GM21447 (cell line): Measurements from ENCODE around the gene RPL10A.
"Not testable (repeated sequence)": the region's sequence is repeated elsewhere in the genome, so short reads cannot be mapped to it uniquely, and the experiment has no call there.

Experiments used
- ATAC-seq: cut with Tn5 transposase; IDR thresholded peaks from one replicate; pipeline ENCODE4 v1.9.1; 2021; ENCODE audit not compliant: unreplicated experiment

Gene RPL10A

DNA sequence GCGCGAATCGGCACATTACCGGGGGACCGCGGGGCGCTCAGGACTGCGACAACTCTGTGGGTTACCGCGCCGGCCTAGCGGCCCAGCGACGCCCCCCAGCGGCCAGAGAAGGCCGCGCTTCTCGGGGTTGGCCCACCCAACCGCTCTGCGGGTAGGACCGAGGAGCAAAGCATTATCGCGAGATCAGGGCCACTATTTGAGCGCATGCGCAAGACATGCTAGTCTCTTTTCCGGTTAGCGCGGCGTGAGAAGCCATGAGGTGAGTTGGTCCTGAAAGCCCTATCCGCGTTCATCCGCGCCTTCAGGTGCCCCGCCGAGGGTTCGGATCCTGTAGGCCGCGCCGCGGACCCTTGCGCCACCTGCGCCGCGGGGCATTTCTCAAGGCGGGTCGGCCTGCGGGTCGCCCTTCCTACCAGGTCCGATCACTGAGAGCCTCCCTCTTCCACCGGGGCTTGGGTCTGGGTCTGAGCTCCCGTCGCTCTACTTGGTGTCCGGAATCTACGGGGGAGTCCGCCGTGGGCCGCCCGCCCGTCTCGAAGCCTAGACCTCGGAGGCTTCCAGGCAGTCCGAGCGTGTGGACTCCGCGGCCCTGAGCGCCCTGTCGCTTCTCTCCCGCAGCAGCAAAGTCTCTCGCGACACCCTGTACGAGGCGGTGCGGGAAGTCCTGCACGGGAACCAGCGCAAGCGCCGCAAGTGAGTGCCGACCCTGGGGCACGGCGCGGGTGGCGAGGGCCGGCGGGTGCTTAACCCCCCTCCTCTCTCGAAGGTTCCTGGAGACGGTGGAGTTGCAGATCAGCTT, at the start of gene RPL10A:
RPL10A (plus strand) TSS at position 221 of the 799 bp plus-strand sequence; CDS start at position 255, 34 bp downstream.
- peak; percentile 59 for ATAC-seq

DNA sequence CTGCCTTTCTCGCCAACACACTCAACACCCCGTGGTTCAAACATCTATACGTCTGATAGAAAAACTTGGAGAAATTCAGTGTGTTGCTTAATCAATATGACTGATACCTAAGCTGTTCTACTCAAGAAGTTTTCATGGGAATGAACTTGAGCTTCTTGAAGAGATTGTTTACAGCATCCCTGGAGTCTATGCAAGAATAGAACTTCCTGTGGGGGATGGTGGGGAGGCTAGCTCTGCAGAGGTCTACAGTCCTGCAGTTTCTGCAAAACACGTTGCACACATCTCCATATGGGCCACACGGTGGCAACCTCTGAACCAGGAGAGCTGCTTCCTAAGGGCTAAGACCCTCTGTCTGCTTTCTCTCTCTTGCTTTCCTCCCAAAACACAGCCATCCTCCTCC, 48.8 kb upstream of the RPL10A start:
- no peak for ATAC-seq

DNA sequence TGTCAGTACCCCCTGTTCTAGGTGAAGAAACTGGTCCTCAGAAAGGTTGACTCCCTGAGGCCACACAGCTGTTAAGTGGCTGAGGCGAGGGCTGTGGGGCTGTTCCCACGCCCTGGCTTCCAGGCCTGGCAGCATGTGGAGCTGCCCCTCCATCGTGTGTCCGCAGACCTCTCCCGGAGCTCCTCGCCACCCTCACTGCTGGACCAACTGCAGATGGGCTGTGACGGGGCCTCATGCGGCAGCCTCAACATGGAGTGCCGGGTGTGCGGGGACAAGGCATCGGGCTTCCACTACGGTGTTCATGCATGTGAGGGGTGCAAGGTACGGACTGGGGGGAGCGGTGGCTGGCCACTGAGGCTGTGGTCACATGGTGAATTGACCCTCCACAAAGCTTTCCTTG, 48.2 kb upstream of the RPL10A start:
- no peak for ATAC-seq

DNA sequence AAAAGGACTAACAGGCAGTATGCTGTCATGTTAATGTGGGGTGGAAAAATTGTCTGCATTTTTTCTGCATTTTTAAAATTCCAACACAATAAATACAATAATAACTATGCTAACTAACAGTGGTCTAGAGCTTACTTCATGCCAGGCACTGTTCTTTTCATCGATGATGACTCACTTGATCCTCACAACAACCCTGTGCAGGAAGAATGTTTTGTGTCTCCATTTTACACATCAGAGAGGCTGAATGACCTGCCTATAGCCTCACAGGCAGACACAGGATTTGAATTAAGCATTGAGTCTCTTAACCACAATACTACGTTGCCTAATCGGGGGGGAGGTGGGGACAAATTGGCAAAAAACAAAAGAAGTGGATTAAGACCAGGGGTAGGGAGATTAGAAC, 42.9 kb upstream of the RPL10A start:
- ATAC-seq = no peak

DNA sequence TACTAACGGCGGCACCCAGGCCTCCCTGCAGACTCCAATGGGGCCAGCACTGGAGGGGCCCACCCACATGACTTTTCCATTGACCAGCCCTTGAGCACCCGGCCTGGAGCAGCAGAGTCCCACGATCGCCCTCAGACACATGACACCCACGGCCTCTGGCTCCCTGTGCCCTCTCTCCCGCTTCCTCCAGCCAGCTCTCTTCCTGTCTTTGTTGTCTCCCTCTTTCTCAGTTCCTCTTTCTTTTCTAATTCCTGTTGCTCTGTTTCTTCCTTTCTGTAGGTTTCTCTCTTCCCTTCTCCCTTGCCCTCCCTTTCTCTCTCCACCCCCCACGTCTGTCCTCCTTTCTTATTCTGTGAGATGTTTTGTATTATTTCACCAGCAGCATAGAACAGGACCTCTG, 42.1 kb upstream of the RPL10A start:
- no peak for ATAC-seq

DNA sequence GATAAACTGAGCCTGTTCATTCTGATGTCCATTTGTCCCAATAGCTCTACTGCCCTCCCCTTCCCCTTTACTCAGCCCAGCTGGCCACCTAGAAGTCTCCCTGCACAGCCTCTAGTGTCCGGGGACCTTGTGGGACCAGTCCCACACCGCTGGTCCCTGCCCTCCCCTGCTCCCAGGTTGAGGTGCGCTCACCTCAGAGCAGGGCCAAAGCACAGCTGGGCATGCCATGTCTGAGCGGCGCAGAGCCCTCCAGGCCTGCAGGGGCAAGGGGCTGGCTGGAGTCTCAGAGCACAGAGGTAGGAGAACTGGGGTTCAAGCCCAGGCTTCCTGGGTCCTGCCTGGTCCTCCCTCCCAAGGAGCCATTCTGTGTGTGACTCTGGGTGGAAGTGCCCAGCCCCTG, 40.8 kb upstream of the RPL10A start:
- no peak for ATAC-seq

DNA sequence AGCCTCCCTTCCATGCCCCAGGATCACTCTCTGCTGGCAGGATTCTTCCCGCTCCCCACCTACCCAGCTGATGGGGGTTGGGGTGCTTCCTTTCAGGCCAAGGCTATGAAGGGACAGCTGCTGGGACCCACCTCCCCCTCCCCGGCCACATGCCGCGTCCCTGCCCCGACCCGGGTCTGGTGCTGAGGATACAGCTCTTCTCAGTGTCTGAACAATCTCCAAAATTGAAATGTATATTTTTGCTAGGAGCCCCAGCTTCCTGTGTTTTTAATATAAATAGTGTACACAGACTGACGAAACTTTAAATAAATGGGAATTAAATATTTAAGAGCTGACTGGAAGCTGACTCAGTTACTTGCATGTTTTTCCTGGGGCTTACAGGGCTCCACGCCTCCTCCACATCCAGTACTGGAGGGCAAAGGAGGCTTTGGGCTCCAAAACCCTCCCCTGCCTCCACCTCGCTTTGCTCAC, 40.3 kb upstream of the RPL10A start:
- ATAC-seq = no peak

DNA sequence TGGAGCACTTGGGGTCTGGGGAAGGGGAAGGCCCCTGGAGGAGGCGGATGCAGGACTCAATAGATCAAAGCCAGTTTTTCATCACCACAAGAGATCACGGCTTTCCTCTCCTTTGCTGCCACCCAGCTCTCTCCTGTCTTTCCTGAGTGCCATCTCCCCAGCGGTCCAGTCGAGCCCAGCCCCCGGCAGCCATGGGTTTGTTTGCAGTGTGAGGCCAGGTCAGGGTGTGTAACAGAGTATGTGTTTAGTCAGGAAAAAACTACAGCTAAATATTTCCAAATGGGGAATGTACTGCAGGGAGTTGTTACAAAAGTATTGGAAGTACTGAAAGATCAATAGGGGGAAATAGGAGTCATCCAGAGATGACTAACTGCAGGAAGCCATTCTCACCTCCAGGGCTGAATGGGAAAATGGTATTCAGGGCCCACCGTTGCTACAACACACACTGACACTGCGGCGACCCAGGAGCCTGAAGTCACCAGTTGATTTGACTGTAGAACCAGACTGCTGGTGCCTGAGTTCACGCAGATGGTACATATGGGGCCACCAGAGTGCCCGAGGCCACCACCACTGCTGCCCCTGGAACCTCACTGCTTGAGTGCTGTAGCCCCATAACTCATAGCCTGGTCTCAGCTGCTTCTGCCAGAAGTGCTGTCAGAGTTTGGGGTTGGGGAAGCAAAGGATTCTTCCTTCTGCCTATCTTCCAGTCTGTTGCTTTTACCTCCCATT, 39.6 kb upstream of the RPL10A start:
- no peak for ATAC-seq

DNA sequence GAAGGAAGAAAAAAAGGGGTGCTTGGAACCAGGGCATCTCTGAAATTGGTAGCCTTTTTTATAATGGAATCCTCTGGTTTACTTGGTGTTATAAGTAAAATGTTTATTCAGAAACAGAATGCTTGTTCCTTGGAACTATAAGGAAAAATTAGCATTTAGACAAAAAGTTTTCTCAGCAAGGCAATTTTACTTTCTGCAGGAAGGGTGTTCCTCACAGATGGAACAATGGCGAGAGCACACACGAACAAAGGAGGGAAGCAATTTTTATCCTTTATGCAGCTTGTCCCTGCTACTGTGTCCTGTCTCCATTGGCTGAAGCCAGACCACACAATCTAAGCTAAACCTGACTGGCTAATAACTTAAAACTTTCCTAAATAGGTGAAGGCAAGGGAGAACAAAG, 38.7 kb upstream of the RPL10A start:
- no peak for ATAC-seq

DNA sequence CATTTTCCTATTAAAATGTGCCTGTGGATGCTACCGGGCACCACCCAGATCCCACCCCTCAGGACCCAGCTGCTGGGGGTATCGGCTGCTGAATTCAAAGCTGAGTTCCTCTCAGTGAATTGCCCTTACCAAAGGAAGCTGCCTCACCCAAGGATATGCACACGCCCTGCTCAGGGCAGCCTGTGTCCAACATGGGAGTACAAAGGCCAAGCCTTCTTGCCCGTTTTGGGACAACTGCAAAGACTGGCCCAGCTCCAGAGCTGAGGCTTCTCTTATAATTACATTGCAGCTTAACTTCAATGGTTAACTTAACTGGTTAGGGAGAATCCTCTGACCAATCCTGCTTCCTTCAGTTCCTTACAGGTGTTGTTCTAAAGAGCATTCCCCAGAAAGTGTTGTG, 35.9 kb upstream of the RPL10A start:
- no peak for ATAC-seq

DNA sequence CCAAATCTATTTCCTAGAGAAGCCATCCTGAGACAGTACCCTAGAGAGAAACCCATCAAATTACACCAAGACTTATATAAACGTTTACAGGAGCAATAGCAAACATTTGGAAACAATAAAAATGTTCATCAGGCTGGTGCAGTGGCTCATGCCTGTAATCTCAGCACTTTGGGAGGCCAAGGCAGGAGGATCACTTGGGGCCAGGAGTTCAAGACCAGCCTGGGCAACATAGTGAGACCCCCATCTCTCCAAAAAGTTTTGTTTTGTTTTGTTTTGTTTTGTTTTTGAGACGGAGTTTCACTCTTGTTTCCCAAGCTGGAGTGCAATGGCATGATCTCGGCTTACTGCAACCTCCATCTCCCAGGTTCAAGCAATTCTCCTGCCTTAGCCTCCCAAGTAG, 35.5 kb upstream of the RPL10A start:
- not testable (repeated sequence) for ATAC-seq

DNA sequence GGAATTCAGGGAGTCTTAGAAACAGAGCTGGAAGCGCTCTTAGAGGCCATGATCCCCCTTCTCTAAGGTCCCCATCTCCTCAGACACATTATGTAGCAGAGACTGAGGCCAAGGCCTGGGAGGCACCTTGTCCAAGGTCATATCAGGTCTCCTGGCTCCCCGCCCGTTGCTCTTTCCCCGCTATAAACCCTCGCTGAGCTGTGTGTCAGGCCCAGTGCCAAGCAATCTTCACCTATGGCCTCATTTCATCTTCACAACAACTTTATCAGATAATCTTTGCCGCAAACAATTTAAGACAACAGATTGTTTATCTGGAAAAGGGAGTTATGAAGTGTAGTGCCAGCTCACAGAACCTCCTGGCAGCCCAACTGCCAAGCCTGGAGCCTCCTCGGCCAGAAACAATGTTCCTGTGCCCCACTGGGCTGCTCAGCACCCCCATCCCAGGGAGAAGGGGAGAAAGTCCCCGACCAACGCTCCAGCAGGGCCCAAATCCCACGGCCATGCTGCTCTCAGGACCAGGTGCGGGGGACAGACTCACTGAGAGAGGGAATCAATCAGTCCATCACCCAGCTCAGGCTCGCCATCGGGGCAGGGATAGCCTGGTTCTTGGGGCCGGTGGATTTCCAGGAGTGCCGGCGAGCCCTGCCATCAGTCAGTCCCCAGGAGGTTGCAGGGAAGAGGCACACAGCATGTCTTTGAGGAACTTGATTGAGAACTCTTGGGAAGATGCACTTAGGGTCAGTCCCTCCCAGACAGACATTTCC, 32.9 kb upstream of the RPL10A start:
- ATAC-seq = no peak

DNA sequence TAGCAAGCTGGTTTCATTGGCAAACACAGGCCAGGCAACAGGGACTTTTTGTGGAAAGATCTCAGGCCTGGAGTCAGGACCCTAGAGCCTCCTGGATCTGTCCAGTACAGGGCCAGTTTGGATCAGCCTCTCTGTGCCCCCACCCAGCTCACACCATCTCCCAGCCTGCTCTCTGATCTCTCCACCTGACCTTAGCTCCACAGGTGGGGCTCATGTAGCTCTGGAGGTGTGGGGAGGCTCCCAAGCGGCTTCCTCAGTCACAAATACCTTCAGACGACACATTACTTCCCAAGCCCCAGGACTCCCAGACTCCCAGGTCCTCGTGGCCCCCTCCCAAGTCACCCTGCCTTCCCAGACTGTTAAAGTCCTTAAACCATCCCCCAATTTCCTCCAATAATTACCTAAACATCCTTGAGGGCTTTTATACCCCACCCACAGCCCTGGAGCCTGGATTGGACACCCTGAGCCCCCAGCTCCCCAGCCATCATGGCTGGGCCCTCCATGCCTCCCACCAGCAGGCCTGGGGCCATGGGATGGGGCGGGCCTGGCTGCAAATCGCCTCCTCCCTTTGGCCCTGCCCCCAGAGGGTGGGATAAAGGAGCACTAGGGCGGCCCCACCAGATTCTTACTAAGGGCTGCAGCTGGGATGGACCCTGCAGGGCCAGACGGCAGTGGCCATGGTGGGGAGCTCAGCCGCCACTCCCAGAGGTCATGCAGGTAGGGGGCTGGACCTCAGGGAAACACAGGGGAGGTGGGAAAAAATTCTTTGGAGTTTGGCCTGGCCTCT, 31.9 kb upstream of the RPL10A start:
- no peak for ATAC-seq

DNA sequence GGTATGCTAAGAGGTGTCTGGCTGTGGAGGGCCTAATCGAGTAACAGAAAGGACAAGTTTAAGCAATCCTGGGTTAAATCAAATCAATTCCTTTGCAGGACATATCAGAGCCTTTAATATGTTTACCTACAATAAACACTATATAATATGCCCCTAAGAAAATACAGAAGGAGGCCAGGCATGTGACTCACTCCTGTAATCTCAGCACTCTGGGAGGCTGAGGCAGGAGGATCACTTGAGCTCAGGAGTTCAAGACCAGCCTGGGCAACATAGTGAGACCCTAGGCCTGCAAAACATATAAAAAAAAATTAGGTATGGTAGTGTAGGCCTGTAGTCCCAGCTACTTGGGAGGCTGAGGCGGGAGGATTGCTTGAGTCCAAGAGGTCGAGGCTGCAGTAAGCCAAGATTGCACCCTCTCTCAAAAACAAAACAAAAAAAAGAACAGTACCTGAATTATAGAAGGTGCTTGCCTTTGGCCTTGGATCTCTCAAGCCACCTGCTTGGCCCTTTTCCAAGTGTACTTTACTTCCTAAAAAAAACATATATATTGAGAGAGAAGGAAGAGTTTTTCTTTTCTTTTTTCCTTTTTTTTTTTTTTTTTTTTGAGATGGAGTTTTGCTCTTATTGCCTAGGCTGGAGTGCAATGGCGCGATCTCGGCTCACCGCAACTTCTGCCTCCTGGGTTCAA, 29.7 kb upstream of the RPL10A start:
- ATAC-seq = not testable (repeated sequence)

DNA sequence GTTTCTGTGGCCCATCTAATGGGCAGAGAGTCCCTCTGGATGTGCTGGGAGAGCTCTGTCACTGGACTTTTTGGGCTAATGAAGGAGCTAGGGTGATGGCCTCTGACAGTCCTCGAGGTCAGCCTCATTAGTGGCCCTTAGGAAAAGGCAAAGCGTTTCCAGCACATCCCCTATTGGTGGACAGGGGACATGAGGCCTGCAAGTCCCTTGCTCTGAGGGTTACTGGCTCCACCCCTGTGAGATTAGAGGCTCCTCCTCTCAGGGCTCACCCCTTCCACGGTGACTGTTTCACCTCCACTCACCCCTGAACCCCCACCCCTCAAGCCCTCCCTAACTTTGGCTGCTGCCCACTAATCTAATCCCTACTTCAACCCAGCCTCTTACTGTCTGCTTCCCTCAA, 28.9 kb upstream of the RPL10A start:
- ATAC-seq = no peak

DNA sequence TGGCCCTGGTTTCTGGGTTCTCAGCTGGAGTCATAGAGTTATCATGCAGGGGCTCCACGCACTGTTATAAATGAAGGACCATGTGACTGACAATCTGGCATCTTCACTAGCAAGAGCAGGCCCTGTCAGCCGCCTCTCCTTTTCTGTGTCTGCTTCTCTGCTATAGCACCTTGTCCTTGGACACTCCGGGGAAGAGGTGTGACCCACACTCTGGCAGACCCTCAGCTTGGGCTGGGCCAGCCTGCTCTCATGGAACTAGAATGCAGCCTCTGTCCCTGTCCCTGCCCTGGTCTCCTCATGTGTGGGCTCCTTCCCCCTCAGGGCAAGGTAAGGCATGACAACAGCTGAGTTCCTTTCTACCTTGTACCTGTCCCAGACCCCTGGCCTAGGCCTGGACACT, 27.0 kb upstream of the RPL10A start:
- no peak for ATAC-seq

DNA sequence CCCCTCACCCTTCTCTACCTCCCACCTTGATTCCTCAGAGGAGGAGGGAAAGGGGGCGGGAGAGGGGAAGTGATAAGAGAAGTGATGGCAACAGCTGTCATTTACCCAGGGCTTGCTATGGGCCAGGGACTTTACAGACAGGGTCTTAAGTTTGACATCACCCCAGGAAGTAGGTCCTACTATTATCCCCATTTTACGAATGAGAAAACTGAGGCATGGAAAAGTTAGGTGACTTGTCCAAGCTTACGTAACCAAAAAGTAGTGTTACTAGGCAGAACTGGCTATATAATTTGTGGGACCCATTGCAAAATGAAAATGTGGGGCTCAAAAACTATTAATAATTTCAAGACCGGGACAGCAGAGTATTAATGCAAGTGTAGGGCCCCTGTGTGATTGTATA, 26.6 kb upstream of the RPL10A start:
- ATAC-seq = no peak

DNA sequence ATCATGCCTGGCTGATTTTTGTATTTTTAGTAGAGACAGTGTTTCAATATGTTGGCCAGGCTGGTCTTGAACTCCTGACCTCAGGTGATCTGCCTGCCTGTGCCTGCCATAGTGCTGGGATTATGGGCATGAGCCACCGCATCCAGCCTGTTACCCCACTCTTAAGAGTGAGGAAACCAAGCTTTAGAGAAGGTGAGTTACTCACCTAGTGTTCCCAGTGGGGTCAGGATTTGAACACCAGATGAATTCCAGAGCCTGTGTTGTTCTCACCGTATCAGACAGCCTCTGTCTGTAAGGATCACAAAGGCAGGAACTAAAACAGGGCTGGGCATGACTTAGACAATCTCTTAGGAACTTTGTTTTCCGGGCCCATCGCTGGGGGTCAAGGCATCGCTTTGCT, 25.5 kb upstream of the RPL10A start:
- ATAC-seq = no peak

DNA sequence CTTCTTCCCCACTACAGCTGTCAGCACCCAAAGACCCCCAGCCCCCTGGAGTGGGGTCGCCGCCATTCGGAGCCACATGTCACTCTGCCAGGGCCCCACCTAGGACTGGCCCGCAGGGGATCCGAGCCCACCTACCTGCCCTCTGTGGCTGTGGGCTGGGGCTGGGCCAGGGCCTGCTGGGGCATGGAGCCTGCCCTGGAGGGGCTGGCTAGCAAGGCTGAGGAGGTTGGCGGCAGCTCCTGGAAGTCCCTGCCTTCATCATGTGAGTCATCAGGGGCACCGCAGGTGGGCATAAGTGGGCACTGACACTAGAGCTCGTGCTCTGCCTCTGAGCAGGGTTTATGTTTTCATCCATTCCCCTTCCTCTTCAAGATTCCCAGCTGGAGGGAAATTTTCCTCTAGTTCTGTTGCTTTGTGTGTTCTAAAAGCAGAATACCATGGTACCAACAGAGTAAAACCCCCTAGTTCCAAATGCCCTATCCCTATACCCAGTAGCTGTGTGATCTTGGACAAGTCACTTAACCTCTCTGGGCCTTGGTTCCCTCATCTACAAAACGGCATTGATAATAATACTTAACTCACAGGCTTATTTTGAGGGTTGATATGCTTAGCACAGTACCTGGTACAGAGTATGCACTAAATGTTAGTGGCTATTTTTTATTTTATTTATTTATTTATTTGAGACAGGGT, 24.7 kb upstream of the RPL10A start:
- ATAC-seq = no peak

DNA sequence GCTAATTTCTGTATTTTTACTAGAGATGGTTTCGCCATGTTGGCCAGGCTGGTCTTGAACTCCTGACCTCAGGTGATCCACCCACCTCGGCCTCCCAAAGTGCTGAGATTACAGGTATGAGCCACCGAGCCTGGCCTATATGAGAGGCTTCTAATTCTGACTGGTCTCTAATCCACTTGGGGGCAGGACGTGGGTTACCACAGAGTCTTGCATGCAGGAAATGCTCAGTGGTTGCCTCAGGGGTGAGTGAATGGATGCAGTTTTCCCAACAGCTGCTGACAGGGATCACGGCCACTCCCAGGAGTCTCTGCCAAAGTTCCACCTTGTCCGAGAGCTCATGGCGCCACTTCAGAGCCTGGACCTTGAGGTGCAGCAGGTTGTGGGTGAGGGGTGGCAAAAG, 22.5 kb upstream of the RPL10A start:
- ATAC-seq = no peak
